ENCODE results near the gene SIK3. TPM values are rescaled to one million over a fixed set of nuclear protein-coding genes. Genes with fewer than 3 reads are reported as not detected.
A peak's percentile ranks its signal among the peaks of the same experiment; 100 is the strongest.
"Not testable (repeated sequence)": the region's sequence is repeated elsewhere in the genome, so short reads cannot be mapped to it uniquely, and the experiment has no call there.

The SIK3 gene
- total RNA-seq, 1 donor from 2014 or later, result 27.3 TPM

GRCh38 chr11:117112497-117112896 lies 14.3 kb upstream of the SIK3 start:
- DNase-seq (ENCODE audit: low spot score in 2 of 2); FAIRE-seq: not testable (repeated sequence)

GRCh38 chr11:117110294-117110950 lies 12.2 kb upstream of the SIK3 start:
- FAIRE-seq, result no peak
- no peak for DNase-seq (ENCODE audit: low spot score in 2 of 2)

GRCh38 chr11:117107701-117108590 lies 9.7 kb upstream of the SIK3 start:
- no peak for FAIRE-seq

GRCh38 chr11:117100556-117100955 lies 2.3 kb upstream of the SIK3 start:
- FAIRE-seq (no peak), DNase-seq (ENCODE audit: low spot score in 2 of 2) (no peak)

More at GRCh38 chr11:117107701-117108590, 9.7 kb upstream of the SIK3 start:
- DNase-seq (ENCODE audit: low spot score in 2 of 2), result no peak

GRCh38 chr11:117099696-117100095 lies 1.5 kb upstream of the SIK3 start:
- no peak for DNase-seq (ENCODE audit: low spot score in 2 of 2)

GRCh38 chr11:117097389-117098268 lies 599 bp downstream of the SIK3 start:
- FAIRE-seq (no peak), DNase-seq (ENCODE audit: low spot score in 2 of 2) (peak in 1 of 2 donors; percentile 51)

More at GRCh38 chr11:117099696-117100095, 1.5 kb upstream of the SIK3 start:
- FAIRE-seq, result no peak

GRCh38 chr11:117097014-117097388 lies 1.2 kb downstream of the SIK3 start:
- no peak for DNase-seq (ENCODE audit: low spot score in 2 of 2)
- FAIRE-seq, result no peak

GRCh38 chr11:117096201-117096991 lies 1.8 kb downstream of the SIK3 start:
- peak in 1 of 2 donors; percentile 53 for DNase-seq (ENCODE audit: low spot score in 2 of 2)
- FAIRE-seq, result no peak

- no peak for DNase-seq (ENCODE audit: low spot score in 2 of 2)
These were observed 2.7 kb downstream of the SIK3 start for GRCh38 chr11:117095284-117096161.

GRCh38 chr11:117094776-117095175 lies 3.5 kb downstream of the SIK3 start:
- DNase-seq (ENCODE audit: low spot score in 2 of 2), result no peak
- FAIRE-seq, result no peak

More at GRCh38 chr11:117095284-117096161, 2.7 kb downstream of the SIK3 start:
- no peak for FAIRE-seq

- DNase-seq (ENCODE audit: low spot score in 2 of 2) (no peak), FAIRE-seq (no peak)
These were observed 5.2 kb downstream of the SIK3 start for GRCh38 chr11:117092951-117093590.

- DNase-seq (ENCODE audit: low spot score in 2 of 2) (no peak), FAIRE-seq (no peak)
These were observed 6.3 kb downstream of the SIK3 start for GRCh38 chr11:117091753-117092477.

- FAIRE-seq (no peak), DNase-seq (ENCODE audit: low spot score in 2 of 2) (no peak)
These were observed 8.0 kb downstream of the SIK3 start for GRCh38 chr11:117090111-117090706.

GRCh38 chr11:117089685-117090084 lies 8.5 kb downstream of the SIK3 start:
- DNase-seq (ENCODE audit: low spot score in 2 of 2), result no peak
- FAIRE-seq, result no peak

- no peak for FAIRE-seq
These were observed 10.8 kb downstream of the SIK3 start for GRCh38 chr11:117087446-117087845.

GRCh38 chr11:117084992-117085391 lies 13.2 kb downstream of the SIK3 start:
- DNase-seq (ENCODE audit: low spot score in 2 of 2) (no peak), FAIRE-seq (no peak)

More at GRCh38 chr11:117087446-117087845, 10.8 kb downstream of the SIK3 start:
- no peak for DNase-seq (ENCODE audit: low spot score in 2 of 2)
